K562 (cell line): Measurements from ENCODE around the gene MRPL10. TPM values are rescaled to one million over a fixed set of nuclear protein-coding genes. Genes with fewer than 3 reads are reported as not detected.

ENCODE experiments used
- ATAC-seq: fragments of 200-7000 bp; cut with Tn5 transposase; 3 replicates; pipeline ENCODE4 v1.9.1; 2020; ENCODE audit warnings: moderate library complexity
- BruUV-seq: library from RNA; stranded (reverse); fragments of 400-500 nt; replicated peaks from 2 replicates; lab custom pipeline; 2021; lab: Mats Ljungman, UMichigan
- CTCF ChIA-PET: fragments of 300-600 bp; formaldehyde crosslinking; extraction: SDS; loops from one replicate; lab custom pipeline; 2021; ENCODE audit warnings: low intra/inter-chr PET ratio; lab: Yijun Ruan, JAX
- POLR2A ChIA-PET: fragments of 300-600, 350-650 bp; sonication (Branson Sonifier 250); formaldehyde crosslinking; extraction: SDS; loops from one replicate; lab custom pipeline; 2021; ENCODE audit warnings: antibody characterized with exemption, inconsistent platforms; lab: Yijun Ruan, JAX
- DNase-seq, 4 experiments: peaks; one replicate each; pipeline versions ENCODE4 v3.0.0 to v3.0.0-alpha.2; 2011 to 2018; ENCODE audit warnings: low spot score in 3 of 4, mixed read lengths in 3 of 4; ENCODE audit errors: extremely low read depth in 1 of 4
- FAIRE-seq: peaks from 2 replicates; lab custom pipeline; 2011; peaks lifted over from hg19 to GRCh38; lab: Jason Lieb, UNC
- H2AFZ ChIP-seq: 2 replicates; pipeline ENCODE4 v1.6.0; 2011; ENCODE audit warnings: low read depth, low read length, control low read depth, inconsistent platforms
- H3K27ac ChIP-seq: fragments of 200-600 bp; 3 replicates; pipeline ENCODE4 v1.8.0; 2011; ENCODE audit warnings: low read depth, mild to moderate bottlenecking, control low read depth, inconsistent platforms, low read length, moderate library complexity, mixed read lengths; ENCODE audit errors: extremely low read depth
- H3K27me3 ChIP-seq, 2 experiments: fragments of 300-600 bp in 1 of 2; 2 replicates in 1 of 2; 3 replicates in 1 of 2; pipeline versions ENCODE4 v1.6.0 to v1.8.0; 2011; ENCODE audit warnings: inconsistent platforms in 2 of 2, low read length in 2 of 2, mild to moderate bottlenecking in 1 of 2, mixed read lengths in 1 of 2, moderate library complexity in 1 of 2; ENCODE audit not compliant: control insufficient read depth in 2 of 2, insufficient read depth in 2 of 2
- H3K36me3 ChIP-seq: fragments of 300-600 bp; 3 replicates; pipeline ENCODE4 v1.8.0; 2011; ENCODE audit warnings: mild to moderate bottlenecking, low read length, inconsistent platforms; ENCODE audit not compliant: control insufficient read depth, insufficient read depth
- H3K4me1 ChIP-seq, 2 experiments: fragments of 200-600 bp in 1 of 2; replicated peaks in 1 of 2; 2 replicates in 1 of 2; 3 replicates in 1 of 2; pipeline versions ENCODE4 v1.5.1 to v1.8.0; 2011; ENCODE audit warnings: inconsistent platforms in 2 of 2, low read length in 2 of 2, mild to moderate bottlenecking in 1 of 2, mixed read lengths in 1 of 2, moderate library complexity in 1 of 2; ENCODE audit not compliant: control insufficient read depth in 2 of 2, insufficient read depth in 2 of 2
- H3K4me2 ChIP-seq: 2 replicates; pipeline ENCODE4 v1.6.1; 2011; ENCODE audit warnings: low read length, control low read depth, inconsistent platforms, mixed read lengths; ENCODE audit not compliant: insufficient read depth
- H3K4me3 ChIP-seq: fragments of 200-600 bp; sonication (generic), shearing (Covaris generic); 2 replicates; pipeline ENCODE4 v1.5.1; 2016; ENCODE audit warnings: control low read depth, inconsistent platforms
- H3K79me2 ChIP-seq: fragments of 200-600 bp; 3 replicates; pipeline ENCODE4 v1.8.0; 2011; ENCODE audit warnings: low read length, inconsistent platforms; ENCODE audit not compliant: control insufficient read depth, insufficient read depth
- H3K9ac ChIP-seq, 2 experiments: 2 replicates each; pipeline versions ENCODE4 v1.6.0 to v1.6.1; 2011; ENCODE audit warnings: low read depth in 2 of 2, low read length in 2 of 2, control low read depth in 1 of 2, inconsistent platforms in 1 of 2, mild to moderate bottlenecking in 1 of 2, mixed read lengths in 1 of 2; ENCODE audit not compliant: insufficient read depth in 1 of 2
- H3K9me1 ChIP-seq: one replicate; pipeline ENCODE4 v1.6.0; 2011; ENCODE audit warnings: inconsistent platforms, mild to moderate bottlenecking, low read length, moderate library complexity; ENCODE audit not compliant: control insufficient read depth, insufficient read depth
- H3K9me3 ChIP-seq: replicated peaks from 2 replicates; pipeline ENCODE4 v1.5.1; 2011; ENCODE audit warnings: low read depth, low read length, inconsistent platforms; ENCODE audit not compliant: control insufficient read depth, insufficient read depth
- H4K20me1 ChIP-seq: replicated peaks from 2 replicates; pipeline ENCODE4 v1.6.1; 2011; ENCODE audit warnings: low read length, inconsistent platforms, mixed read lengths; ENCODE audit not compliant: control insufficient read depth, insufficient read depth
- ZBTB7A ChIP-seq: IDR thresholded peaks from 2 replicates; pipeline ENCODE4 v1.6.1; 2011; ENCODE audit warnings: low read depth, mild to moderate bottlenecking, low read length, moderate library complexity, borderline replicate concordance; ENCODE audit not compliant: control insufficient read depth
- WGBS: fragments of 100-300 bp; shearing (Covaris generic); methylation state at CpG from one replicate; pipeline ENCODE4 v1.1.6; 2016; ENCODE audit warnings: low coverage, mixed read lengths; ENCODE audit not compliant: insufficient coverage; ENCODE audit errors: missing lambda C conversion rate; 5-methylcytosine and 5-hydroxymethylcytosine counted together
- in situ Hi-C: fragments of 300-500 bp; cut with MboI; formaldehyde crosslinking; loops from 4 replicates; pipeline ENCODE4 v1.15.0; 2018; ENCODE audit warnings: inconsistent platforms, mixed read lengths
- intact Hi-C: fragments of 100-400 bp; cut with micrococcal nuclease; formaldehyde crosslinking; loops from 2 replicates; pipeline ENCODE4 v1.14.2; 2022
- polyA plus RNA-seq, 8 experiments: library from polyadenylated mRNA; depleted of rRNA in 4 of 8; stranded (reverse) in 5 of 8; unstranded in 3 of 8; fragments of >200 nt; fragmentation: Nextera tagmentation in 2 of 8; fragmentation: Illumina TruSeq in 1 of 8; extraction: Ambion mirVana in 2 of 8; extraction: Trizol in 1 of 8; gene quantifications; 2 replicates each; pipeline versions ENCODE4 v1.2.1 to v1.2.3, GENCODE V29; 2011 to 2014; ENCODE audit warnings: inconsistent platforms in 1 of 8, missing spikeins in 1 of 8
- total RNA-seq, 7 experiments: library from RNA; depleted of rRNA in 6 of 7; stranded (reverse); fragments of >200 nt in 6 of 7; fragmentation: Illumina TruSeq in 2 of 7; extraction: Trizol in 2 of 7; gene quantifications; 2 replicates each; pipeline versions ENCODE4 v1.2.1 to v1.2.3, GENCODE V29; 2011 to 2021; ENCODE audit warnings: low replicate concordance in 1 of 7
- TF ChIP-seq, protein P1 (sequence below): fragments of 450-650 bp; IDR thresholded peaks from 2 replicates; pipeline ENCODE4 v1.6.1; 2016; ENCODE audit warnings: antibody characterized with exemption
- TF ChIP-seq, protein P2 (sequence below): fragments of 450-650 bp; conservative IDR thresholded peaks from 2 replicates; pipeline ENCODE4 v1.6.1; 2016; ENCODE audit warnings: missing genetic modification characterization, low read depth, mild to moderate bottlenecking, control low read depth, missing compliant biosample characterization

The MRPL10 gene
- total and polyA plus RNA-seq, 9 of the 15 experiments (the other 6 are each of a cell fraction or from before 2014, with no cell fraction given) = 27.8 to 105 (median 67.3) TPM

DNA sequence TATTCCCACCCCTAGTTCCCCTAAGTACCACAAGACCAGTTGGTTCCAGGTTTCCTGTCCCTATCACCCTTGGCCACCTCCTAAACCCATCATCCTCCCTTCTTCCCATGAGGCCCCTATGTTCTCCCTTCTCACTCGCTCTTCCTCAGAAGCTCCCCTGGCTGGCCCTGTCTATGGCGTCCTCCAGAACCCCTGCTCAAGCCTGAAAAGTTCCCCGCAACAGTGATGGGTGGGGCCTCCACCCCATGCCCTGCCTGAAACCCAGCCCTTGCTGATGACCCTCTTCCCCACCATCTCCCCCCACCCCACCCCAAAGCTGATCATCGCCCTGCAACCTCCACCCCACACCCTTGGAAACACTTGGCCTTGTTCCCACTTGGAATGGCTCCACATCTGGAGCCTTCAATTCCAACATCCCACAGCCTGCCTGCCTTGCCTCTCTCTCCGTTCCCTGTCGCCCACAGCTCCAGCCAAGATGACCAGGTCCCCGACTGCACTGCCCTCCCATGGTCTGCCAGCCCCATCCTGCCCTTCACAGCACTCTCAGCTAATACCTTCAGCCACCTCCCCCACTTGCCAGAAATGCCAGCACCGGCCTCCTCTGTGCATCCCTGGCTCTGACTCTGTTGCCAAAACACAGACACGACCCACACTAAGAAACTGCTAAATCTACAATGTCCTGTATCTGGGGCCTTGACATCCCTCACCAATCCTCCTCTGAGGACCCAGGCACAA lies 20.3 kb downstream of the MRPL10 start:
- 65% methylated on average over 7 of the region's 9 CpGs for WGBS
- H3K9me1 ChIP-seq = peaks cover 6% of the 10 kb centered on the region
- no peaks in the 10 kb centered on the region for H3K27me3 ChIP-seq
- no peak overlapping the region for H3K4me3 ChIP-seq
- H3K9ac ChIP-seq = peak overlapping the region in 1 of 2 experiments; percentile 67; a peak in 2 of 4 replicates
- 0 out of 2 replicates have a peak, but pooled peaks have one; percentile 10 for TF ChIP-seq ZBTB7A
- TF ChIP-seq, protein P1, sequence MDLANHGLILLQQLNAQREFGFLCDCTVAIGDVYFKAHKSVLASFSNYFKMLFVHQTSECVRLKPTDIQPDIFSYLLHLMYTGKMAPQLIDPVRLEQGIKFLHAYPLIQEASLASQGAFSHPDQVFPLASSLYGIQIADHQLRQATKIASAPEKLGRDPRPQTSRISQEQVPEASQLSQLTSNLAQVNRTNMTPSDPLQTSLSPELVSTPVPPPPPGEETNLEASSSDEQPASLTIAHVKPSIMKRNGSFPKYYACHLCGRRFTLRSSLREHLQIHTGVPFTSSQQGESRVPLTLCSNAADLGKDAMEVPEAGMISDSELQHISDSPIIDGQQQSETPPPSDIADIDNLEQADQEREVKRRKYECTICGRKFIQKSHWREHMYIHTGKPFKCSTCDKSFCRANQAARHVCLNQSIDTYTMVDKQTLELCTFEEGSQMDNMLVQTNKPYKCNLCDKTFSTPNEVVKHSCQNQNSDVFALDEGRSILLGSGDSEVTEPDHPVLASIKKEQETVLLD = no peak
- TF ChIP-seq, protein P2, sequence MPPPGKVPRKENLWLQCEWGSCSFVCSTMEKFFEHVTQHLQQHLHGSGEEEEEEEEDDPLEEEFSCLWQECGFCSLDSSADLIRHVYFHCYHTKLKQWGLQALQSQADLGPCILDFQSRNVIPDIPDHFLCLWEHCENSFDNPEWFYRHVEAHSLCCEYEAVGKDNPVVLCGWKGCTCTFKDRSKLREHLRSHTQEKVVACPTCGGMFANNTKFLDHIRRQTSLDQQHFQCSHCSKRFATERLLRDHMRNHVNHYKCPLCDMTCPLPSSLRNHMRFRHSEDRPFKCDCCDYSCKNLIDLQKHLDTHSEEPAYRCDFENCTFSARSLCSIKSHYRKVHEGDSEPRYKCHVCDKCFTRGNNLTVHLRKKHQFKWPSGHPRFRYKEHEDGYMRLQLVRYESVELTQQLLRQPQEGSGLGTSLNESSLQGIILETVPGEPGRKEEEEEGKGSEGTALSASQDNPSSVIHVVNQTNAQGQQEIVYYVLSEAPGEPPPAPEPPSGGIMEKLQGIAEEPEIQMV (tag) = no peak
- peak in 1 of 4 experiments; percentile 26 for DNase-seq
- peak overlapping the region; percentile 57; the same call in 1 of the 2 replicates for H3K4me2 ChIP-seq
- intact Hi-C loops (no loop called here), in situ Hi-C loops (no loop called here)
- H3K36me3 ChIP-seq = peaks cover 40% of the 10 kb centered on the region; the same call in 2 of the 3 replicates
- CTCF ChIA-PET = interaction anchor here (0.6 kb wide), 1 partner anchor 209 kb away, joined by 5 read pairs; no protein-coding TSS in a partner anchor
- no peaks in the 10 kb centered on the region for H4K20me1 ChIP-seq
- no peaks in the 10 kb centered on the region for H3K9me3 ChIP-seq
- FAIRE-seq = no peak
- peak; percentile 14 for ATAC-seq
- no peaks in the 10 kb centered on the region for H3K79me2 ChIP-seq
- POLR2A ChIA-PET = interaction anchor here (0.5 to 0.7 kb wide), 3 partner anchors 9 to 1500 kb away, joined by 3 read pairs; no protein-coding TSS in a partner anchor
- peaks cover 22 to 39% of the 10 kb centered on the region in 2 experiments for H3K4me1 ChIP-seq
- no TSS peak for BruUV-seq
- H3K27ac ChIP-seq = peak overlapping the region; percentile 77
- peak overlapping the region; percentile 22; the same call in 1 of the 2 replicates for H2AFZ ChIP-seq
